SK-N-MC (cell line): ENCODE results near the gene PDE1C.

Experiments
- EZH2 ChIP-seq: fragments of 200-600 bp; sonication (generic); IDR thresholded peaks from one replicate; pipeline ENCODE4 v1.6.1; 2017; ENCODE audit warnings: antibody characterized with exemption
- FOXP2 ChIP-seq: optimal IDR thresholded peaks from 2 replicates; pipeline ENCODE3; 2011; ENCODE audit warnings: mild to moderate bottlenecking, moderate library complexity; ENCODE audit not compliant: insufficient read depth; ENCODE audit errors: extremely low read length, control extremely low read depth
- POLR2AphosphoS5 ChIP-seq: IDR thresholded peaks from 2 replicates; pipeline ENCODE4 v1.6.1; 2012; ENCODE audit warnings: mild to moderate bottlenecking, low read depth, low read length, borderline replicate concordance

GRCh38 chr7:32051128-32051527, 19.1 kb downstream of the PDE1C start:
- TF ChIP-seq EZH2, result no peak
- TF ChIP-seq POLR2AphosphoS5, result no peak
- no peak for TF ChIP-seq FOXP2
